H54 (cell line): ENCODE measurements around the gene TRIM50.

Experiments
- DNase-seq: peaks from one replicate; pipeline ENCODE4 v3.0.0; 2011; ENCODE audit warnings: low spot score, mixed read lengths; ENCODE audit not compliant: insufficient read length
- FAIRE-seq: peaks from 3 replicates; lab custom pipeline; 2011; peaks lifted over from hg19 to GRCh38; lab: Jason Lieb, UNC
- POLR2A ChIP-seq: IDR thresholded peaks from 2 replicates; pipeline ENCODE4 v1.6.1; 2011; ENCODE audit warnings: low read depth, mild to moderate bottlenecking, low read length

The TRIM50 gene

DNA sequence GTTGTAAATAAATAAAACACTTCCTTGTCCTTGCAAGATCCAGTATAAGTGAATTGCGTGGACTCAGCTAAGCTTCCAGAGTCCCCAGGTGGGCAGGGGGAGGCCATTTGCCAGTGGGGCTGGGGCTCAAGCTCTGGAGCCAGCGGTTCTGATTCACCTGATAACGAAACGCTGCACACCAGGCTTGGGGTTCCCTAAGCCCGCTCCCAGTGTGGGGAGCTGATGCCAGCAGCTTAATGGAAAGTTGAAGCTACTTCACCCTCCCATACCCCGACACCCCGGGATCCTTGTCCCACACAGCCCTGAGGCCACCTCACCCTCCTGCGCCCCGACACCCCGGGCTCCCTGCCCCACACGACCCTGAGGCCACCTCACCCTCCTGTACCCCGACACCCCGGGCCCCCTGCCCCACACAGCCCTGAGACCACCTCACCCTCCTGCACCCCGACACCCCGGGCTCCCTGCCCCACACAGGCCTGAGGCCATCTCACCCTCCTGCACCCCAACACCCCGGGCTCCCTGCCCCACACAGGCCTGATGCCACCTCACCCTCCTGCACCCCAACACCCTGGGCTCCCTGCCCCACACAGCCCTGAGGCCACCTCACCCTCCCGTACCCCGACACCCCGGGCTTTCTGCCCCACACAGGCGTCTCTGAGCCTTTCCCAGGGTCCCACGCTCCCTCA is 30.9 kb upstream of the TRIM50 start:
- FAIRE-seq (no peak), DNase-seq (no peak)
- TF ChIP-seq POLR2A: no peak

DNA sequence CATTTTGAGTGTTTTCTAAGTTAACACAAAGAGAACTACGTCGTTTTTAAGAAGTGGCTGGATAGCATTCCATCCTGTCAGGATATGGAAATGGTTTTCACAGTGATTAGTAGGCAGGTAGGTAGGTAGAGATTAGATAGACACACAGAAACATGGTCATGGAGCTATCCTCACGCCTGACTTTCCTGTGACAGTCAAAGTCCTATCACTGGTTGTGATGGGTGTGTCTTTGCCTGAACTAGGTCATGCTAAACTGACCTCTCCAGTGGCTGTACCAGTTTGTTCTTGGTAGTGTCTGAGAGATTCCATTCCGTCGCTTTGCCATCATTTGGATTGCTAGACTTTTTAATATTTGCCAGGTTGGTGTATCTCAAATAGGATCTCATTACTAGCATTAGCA is 28.3 kb upstream of the TRIM50 start:
- no peak for TF ChIP-seq POLR2A
- no peak for FAIRE-seq
- no peak for DNase-seq

DNA sequence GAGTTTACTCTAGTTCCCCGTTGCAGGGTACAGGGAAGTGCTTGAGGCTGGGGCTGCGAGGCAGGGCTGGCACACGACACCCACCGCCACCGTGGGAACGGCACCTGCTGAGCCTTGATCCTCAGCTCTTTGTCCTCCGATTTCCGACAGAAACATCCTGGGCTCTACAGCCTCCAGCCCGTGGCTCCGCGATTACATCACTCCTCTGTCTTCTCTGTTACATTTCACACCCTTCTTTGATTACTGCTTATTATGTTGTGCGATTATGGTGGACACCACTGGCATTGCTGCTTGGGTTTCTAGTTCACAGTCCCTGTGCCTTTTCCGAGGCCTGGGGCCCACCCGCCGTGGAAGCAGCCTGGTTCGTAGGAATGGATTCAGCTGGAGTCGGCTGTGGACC is 26.9 kb upstream of the TRIM50 start:
- DNase-seq (no peak), FAIRE-seq (no peak)
- no peak for TF ChIP-seq POLR2A

DNA sequence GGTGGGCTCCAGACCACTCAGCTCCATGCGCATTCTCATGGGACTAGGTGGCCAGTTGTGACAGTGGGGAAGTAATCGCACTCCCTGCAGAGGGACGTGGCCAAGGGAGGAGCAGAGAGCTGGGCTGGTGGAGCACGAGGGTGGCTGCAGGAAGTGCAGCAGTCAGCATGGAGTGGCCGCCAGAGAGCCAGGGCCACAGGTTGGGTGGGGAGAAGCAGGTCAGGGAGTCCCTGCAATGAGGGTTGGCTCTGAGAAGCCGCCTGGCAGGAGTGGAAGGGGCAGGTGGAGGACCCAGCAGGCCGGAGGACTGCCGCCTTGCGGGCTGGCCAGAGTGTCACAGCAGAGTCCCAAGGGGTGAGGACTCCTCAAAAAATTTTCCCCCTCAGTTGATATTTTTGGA is 26.3 kb upstream of the TRIM50 start:
- no peak for TF ChIP-seq POLR2A
- no peak for DNase-seq
- no peak for FAIRE-seq

DNA sequence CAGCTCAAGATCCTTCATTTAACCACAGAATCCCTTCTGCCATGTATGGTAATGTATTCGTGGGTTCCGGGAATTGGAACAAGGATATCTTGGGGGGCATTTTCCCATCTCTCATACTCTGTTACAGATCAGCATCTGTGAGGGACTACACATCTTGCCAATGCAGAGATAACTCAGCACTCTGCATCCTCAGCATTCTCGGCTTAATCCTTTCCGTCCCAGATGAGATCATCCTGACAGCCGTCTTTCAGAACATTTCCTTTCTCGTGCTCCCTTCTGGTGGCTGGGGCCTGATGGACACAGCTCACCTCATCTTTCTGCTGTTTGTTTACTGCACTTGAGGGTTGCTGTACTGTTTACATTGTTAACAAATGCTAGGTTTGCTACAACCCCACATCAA is 25.4 kb upstream of the TRIM50 start:
- FAIRE-seq: no peak
- TF ChIP-seq POLR2A: no peak
- no peak for DNase-seq

DNA sequence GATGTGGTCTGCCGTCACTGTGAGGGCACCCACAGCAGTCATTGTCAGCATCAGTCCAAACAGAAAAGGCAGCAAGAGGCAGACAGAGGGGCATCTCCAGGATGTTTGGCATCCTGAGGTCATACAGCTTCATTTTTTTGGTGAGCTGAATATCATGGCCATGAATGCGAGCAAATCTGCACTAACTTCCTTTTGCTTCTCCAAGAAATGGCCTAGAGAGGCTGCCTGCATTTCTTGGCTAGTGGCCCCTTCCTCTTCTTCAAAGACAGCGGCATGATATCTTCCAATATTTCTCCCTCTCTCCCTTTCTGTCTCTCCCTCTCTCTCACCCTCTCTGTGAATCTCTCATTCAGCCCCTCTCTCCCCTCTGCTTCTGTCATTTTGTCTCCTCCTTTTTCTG is 24.9 kb upstream of the TRIM50 start:
- FAIRE-seq (no peak), DNase-seq (no peak)
- no peak for TF ChIP-seq POLR2A

DNA sequence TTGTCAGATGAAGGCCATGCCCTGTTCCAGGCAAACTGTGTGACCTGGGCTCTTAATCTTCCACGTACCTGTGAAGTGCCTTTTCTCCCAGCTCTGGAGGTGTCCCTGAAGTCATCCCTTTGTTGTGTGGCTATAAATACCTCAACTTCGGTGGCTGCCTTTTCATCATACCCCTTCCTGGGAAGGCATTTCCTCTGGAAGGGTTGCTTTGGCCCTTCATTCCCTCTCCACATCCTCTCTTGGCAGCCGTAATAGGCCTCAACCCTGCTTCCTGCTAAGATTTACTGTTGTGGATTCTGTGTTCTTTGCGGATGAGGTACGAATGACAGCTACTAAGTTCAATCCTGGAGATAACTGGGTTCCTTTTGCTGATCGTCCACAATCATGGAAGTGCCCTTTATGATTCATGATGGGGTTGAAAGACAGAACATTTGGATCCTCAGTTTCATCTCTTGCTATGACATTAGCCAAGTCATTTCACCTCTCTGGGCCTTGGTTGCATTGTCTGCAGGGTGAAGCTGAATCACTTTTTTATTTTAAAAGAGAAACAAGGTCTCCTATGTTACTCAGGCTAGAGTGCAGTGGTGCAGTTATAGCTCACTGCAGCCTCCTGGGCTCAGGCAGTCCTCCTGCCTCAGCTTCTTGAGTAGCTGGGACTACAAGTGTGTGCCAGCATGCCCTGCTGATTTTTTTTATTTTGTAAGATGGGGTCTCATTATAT is 23.7 kb upstream of the TRIM50 start:
- TF ChIP-seq POLR2A: no peak
- DNase-seq (no peak), FAIRE-seq (no peak)

DNA sequence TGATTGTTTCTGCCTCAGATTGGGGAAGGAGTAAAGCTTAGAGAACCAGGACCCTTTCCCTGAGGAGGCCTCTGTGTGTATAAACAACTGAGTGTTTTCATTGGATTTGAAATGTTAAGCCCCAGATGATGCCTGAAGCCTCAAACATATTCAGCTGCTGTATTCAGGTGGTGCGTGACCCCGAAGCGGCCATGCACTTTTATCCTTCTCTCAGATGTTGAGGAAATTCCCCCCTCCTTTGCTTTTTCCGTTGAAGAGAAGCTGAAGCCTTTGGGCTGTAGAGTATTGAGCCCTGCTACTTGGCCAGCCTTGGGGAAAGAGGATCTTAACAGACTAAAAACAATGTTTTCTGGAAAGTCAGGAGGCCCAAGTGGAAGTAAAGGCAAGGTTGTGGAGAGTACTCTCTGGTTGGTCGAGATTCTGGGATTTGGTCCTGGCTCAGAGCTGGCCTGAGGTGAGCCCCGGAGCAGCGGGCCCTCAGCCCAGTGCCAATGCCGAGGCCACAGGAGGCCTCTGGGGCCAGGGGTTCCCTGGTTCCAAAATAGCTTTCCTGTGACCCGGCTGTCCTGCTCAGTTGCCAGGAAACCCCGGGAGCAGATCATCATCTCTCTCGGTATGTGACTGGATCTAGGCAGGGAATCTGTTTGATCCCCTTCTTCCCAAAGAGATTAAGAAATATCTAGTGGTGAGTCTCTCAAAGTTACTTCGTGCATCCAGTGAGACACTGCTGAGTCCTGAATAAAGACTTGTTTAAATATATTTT is 22.6 kb upstream of the TRIM50 start:
- no peak for FAIRE-seq
- no peak for DNase-seq
- no peak for TF ChIP-seq POLR2A

DNA sequence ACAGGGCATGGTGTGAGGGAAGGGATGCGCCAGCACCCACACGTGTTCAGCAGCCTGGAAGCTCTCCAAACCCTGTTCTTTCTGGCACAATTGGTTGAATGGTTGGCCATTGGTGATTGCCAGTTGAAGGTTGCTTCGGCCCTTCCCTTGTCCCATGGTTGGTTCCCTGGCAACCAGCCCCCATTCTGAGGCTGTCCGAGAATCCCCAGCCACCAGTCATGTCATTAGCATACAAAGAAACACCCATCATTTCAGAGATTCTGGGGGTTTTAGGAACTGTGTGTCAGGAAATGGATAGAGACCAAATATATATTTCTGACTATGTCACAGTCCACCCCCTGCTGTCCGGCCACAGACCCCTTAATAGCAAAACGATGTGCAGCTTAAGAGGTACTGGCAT is 21.9 kb upstream of the TRIM50 start:
- TF ChIP-seq POLR2A: no peak
- DNase-seq (no peak), FAIRE-seq (no peak)

DNA sequence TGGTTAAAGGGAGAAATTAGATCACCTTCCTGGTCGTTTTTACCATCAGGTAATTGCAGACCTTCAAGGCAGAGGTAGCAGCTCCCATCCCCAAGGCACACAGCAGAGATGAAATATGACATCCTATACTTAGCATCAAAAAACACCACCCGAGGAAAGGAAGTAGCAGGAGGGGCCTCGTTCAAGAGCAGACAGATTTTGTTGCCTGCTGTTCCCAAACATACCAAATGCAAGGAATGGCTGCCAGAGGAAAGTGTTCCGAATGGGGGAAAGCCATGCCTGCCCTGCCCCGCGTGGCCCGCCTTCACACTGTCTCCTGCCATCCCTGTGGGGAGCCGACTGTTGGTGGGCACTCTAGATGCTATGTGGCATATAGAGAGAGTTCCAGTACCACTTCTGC is 18.1 kb upstream of the TRIM50 start:
- TF ChIP-seq POLR2A: no peak
- FAIRE-seq (no peak), DNase-seq (no peak)

DNA sequence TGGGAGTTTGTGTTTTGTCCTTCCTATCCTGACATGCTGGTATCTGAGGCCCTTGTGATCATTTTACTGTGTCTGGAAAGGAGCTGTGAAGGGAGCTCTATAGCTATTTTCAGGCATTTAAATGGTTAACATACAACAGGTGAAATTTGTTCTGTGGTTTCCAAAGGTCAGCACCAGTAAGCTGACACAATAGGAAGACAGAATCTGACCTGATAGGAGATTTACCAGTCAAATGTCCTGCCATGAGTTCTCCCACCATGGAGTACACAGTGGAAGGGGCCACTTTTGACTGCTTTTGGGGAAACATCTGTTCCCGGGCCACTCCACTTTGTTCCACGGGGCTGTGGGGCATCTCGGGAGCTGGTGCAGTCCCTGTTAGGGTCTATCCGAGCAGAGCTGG is 17.7 kb upstream of the TRIM50 start:
- no peak for FAIRE-seq
- no peak for DNase-seq
- TF ChIP-seq POLR2A: no peak

DNA sequence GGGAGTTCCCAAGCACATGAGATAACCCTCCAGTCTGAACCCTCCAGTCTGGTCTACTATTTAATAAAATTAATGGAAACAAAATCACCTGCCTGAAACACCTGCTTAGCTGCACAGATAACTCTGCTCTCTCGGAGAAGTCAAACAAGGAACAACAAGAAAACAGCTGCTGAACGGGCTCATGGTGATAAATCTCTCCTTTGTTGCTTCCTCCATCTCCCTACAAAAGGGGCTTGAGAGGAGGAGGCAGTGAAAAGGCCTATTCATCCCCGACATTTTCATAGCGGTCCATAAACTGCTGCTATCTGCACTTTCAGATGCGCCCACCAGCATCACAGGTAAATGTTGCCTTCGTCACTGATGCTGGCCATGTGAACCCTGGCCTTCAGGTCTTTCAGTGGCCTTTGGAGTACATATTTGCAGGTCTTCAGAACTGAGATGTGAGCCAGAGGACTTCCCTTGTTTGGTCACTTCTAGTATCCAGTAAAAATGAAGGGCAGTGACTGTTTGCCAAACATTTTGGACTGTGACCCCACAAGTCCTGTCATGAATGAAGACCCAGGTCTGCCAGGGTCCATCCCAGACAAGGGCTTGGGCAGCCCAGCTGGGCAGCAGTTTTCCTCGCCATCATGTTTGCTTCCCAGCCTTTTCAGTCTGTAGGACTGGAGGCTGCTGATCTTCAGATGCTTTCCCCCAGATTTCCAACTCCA is 15.9 kb upstream of the TRIM50 start:
- FAIRE-seq: no peak
- DNase-seq: no peak
- no peak for TF ChIP-seq POLR2A

DNA sequence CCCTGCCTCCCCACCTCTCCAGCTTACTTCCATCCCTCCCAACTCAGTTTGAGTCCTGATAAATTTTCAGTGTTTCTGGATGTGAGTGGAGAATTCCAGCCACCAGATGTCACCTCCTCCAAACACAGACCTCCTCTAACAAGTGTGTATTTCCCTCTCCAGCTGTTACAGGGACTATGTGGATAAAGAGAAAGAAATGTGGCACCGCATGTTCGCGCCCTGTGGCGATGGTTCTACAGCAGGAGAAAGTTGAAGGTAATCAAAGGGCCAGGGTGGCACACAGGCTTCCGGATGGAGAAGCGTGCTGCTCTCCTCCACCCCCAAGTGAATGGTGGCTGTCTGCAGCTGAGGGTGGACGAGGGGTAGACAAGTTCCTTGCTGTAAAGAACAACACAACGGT is 14.8 kb upstream of the TRIM50 start:
- FAIRE-seq (no peak), DNase-seq (no peak)
- TF ChIP-seq POLR2A: no peak

DNA sequence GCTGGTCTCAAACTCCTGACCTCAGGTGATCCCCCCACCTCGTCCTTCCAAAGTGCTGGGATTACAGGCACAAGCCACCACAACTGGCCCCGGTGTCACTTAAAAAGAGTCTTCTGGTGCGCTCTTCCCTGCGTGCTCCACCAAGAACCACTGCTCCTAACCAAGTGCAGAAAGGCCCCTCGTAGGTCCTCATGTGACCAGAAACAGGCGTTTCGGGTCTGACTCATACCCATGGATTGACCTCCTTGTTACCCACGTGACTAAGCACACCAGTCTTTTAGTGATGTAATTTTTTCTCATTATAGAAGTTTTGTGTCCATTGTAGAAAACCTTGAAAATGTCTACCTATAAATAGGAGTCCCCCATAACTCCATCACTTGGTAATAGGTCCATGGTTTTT is 14.0 kb upstream of the TRIM50 start:
- FAIRE-seq (no peak), DNase-seq (peak; percentile 77)
- TF ChIP-seq POLR2A: no peak
